ENCODE results near the gene SHB. TPM values are rescaled to one million over a fixed set of nuclear protein-coding genes. Genes with fewer than 3 reads are reported as not detected.

Gene SHB
- total and polyA plus RNA-seq, 2 donors (not counting 3 experiments of a cell fraction or from before 2014, with no cell fraction given) = 13.4 to 24.9 TPM

DNA sequence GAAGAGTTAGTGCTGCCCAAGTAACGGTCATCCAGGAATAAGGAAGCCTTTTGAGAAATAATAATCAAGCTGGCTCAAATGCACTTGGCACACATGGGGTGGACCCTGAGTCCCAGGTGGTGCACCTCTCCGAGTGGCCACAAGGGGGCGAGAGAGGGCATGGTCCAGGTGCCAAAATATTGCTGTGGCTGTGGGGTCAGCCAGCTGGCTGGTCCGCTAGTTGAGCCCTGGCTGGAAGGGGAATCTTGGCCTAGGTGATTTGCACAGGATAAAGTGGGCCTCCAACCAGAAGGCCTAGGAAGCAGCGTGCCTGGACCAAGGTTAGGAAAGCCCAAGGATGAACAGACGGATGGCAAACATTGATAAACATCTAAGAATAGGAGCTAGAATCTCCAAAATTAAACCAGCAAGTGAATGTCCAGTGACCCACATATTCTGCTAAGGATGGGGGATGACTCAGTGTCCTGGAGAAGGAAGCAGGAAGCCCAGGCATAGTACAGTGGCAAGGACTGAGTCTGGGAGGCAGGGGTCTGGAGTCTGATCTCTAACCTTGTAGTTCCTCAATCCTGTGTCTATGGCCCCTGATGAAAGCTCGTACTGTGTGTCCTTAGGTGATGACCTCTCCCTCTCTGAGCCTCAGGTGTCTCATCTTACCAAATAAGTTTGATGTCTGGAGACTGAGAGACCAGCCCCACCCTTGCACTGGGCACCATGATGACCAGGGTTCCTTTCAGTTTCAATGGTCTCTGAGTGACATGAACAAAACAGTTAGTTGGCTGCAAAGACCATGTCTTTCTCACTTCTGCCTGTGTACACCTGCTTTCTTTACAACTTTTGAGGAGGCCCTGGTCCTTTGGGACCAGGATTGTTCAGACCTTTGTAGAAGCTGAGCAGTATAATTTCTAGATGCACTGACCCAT lies 19.2 kb upstream of the SHB start:
- DNase-seq (ENCODE audit: low read depth, low spot score) (peak; percentile 70), FAIRE-seq (peak; percentile 92)
- POLR2A ChIA-PET = no interaction called here
- no peaks in the 10 kb centered on the region for H4K20me1 ChIP-seq (replicated peaks; ENCODE audit: control insufficient read depth, extremely low read depth, insufficient read depth, low read length)
- H3K27me3 ChIP-seq (ENCODE audit: control insufficient read depth in 2 of 2, insufficient read depth in 2 of 2, low read length in 2 of 2) = no peaks in the 10 kb centered on the region
- CTCF ChIA-PET = interaction anchor here (0.6 to 3.8 kb wide), 48 partner anchors 9 to 345 kb away, joined by 3 to 82 read pairs (median 5); partner anchors contain the start of genes SHB and SLC25A51
- no peaks in the 10 kb centered on the region for H3K79me2 ChIP-seq (ENCODE audit: control insufficient read depth, insufficient read depth, low read length)
- no peaks in the 10 kb centered on the region for H3K9me3 ChIP-seq (replicated peaks; ENCODE audit: control insufficient read depth, insufficient read depth, low read length)
- H3K36me3 ChIP-seq (ENCODE audit: control insufficient read depth in 2 of 2, extremely low read depth in 1 of 2, insufficient read depth in 2 of 2, low read length in 2 of 2) = no peaks in the 10 kb centered on the region
- dilution Hi-C loops (cut with MboI; ENCODE audit: extremely low pct_ligation_motif_present, low sequenced_read_pairs) (no loop called here), intact Hi-C loops (cut with micrococcal nuclease) (loop anchor here (1.0 to 2.0 kb wide), 5 partner anchors 72 to 275 kb away; partner anchors contain the start of gene SLC25A51)
- no TSS peak for BruUV-seq (replicated peaks)
- peaks cover 11% of the 10 kb centered on the region for H3K4me1 ChIP-seq (ENCODE audit: control insufficient read depth, extremely low read depth, insufficient read depth, low read length)
- H3K9ac ChIP-seq (replicated peaks; ENCODE audit: extremely low read depth, insufficient read depth, low read length) = no peak overlapping the region
- H3K4me3 ChIP-seq (replicated peaks in 1 of 3; ENCODE audit: insufficient read depth in 1 of 3, low read depth in 1 of 3, low read length in 3 of 3) = no peak overlapping the region
- H3K27ac ChIP-seq (ENCODE audit: insufficient read depth, low read depth, low read length) = no peak overlapping the region
- peak overlapping the region; percentile 23 for H3K4me2 ChIP-seq (ENCODE audit: insufficient read depth, low read length)
- no peaks in the 10 kb centered on the region for H3K9me1 ChIP-seq (replicated peaks; ENCODE audit: control insufficient read depth, extremely low read depth, insufficient read depth, low read length)
- peak overlapping the region; percentile 4 for H2AFZ ChIP-seq (ENCODE audit: low read depth, low read length)
- TF ChIP-seq FOS (IDR thresholded peaks at IDR 0.05; ENCODE audit: borderline replicate concordance, insufficient read depth, low read length) (peak; percentile 66), MYC (IDR thresholded peaks at IDR 0.05; ENCODE audit: low read depth, low read length) (no peak), GATA2 (IDR thresholded peaks at IDR 0.05; ENCODE audit: insufficient read depth, insufficient read length, low read depth, low read length) (peak; percentile 70), CTCF (IDR thresholded peaks at IDR 0.05; ENCODE audit: extremely low read depth in 1 of 2, insufficient read depth in 1 of 2, low read depth in 1 of 2, low read length in 2 of 2) (peak; percentile 96 to 98), MAX (IDR thresholded peaks at IDR 0.05; ENCODE audit: insufficient read depth, insufficient read length) (no peak), EZH2 (IDR thresholded peaks at IDR 0.05; ENCODE audit: borderline replicate concordance, low read depth, low read length, severe bottlenecking) (no peak), POLR2AphosphoS5 (IDR thresholded peaks at IDR 0.05; ENCODE audit: insufficient read depth, low read depth, low read length) (no peak), JUN (IDR thresholded peaks at IDR 0.05; ENCODE audit: borderline replicate concordance, insufficient read depth, insufficient read length, low read depth) (no peak), POLR2A (IDR thresholded peaks at IDR 0.05; ENCODE audit: low read depth, low read length) (no peak)

Data from endothelial cell of umbilical vein (primary cell).